ENCODE measurements around the gene CCN2.

DNA sequence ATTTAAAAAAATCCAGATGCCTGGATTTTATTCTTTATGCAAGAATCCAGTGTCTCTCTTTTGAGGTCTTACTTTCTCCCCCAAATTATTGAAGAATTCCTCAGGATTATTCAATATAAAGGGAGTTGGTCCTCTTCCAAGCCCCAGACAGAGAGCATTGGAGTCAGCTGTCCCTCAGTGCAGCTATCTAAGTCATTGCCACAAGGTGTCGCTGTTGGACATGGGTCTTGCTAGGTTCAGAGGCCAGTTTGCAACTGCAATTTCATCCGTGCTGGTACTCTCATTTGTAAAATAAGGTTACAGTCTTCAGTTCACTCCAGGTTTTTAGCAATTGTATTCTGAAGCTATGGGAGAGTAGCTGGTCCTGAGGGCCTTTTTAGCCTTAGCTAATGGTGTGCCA is 27.8 kb downstream of the CCN2 start:
- TF ChIP-seq, protein P1, sequence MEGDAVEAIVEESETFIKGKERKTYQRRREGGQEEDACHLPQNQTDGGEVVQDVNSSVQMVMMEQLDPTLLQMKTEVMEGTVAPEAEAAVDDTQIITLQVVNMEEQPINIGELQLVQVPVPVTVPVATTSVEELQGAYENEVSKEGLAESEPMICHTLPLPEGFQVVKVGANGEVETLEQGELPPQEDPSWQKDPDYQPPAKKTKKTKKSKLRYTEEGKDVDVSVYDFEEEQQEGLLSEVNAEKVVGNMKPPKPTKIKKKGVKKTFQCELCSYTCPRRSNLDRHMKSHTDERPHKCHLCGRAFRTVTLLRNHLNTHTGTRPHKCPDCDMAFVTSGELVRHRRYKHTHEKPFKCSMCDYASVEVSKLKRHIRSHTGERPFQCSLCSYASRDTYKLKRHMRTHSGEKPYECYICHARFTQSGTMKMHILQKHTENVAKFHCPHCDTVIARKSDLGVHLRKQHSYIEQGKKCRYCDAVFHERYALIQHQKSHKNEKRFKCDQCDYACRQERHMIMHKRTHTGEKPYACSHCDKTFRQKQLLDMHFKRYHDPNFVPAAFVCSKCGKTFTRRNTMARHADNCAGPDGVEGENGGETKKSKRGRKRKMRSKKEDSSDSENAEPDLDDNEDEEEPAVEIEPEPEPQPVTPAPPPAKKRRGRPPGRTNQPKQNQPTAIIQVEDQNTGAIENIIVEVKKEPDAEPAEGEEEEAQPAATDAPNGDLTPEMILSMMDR (IDR thresholded peaks at IDR 0.05) = peak in 2 of 3 donors; percentile 39 to 47
- TF ChIP-seq POLR2AphosphoS5 (IDR thresholded peaks at IDR 0.05) (no peak), POLR2A (IDR thresholded peaks at IDR 0.05) (no peak)

Data from breast epithelium (tissue), 3 donors.